Ishikawa (cell line): Measurements from ENCODE around the gene HEBP1.

ENCODE experiments used
- CEBPB ChIP-seq: IDR thresholded peaks from 2 replicates; pipeline ENCODE4 v1.6.1; 2012
- CREB1 ChIP-seq: IDR thresholded peaks from 2 replicates; pipeline ENCODE4 v1.6.1; 2012; ENCODE audit warnings: low read depth
- EGR1 ChIP-seq: IDR thresholded peaks from 2 replicates; pipeline ENCODE4 v1.6.1; 2012
- EP300 ChIP-seq: IDR thresholded peaks from 2 replicates; pipeline ENCODE4 v1.6.1; 2012; ENCODE audit warnings: borderline replicate concordance
- FOXM1 ChIP-seq: IDR thresholded peaks from 2 replicates; pipeline ENCODE4 v1.6.1; 2012; ENCODE audit warnings: low read depth, borderline replicate concordance
- MAX ChIP-seq: IDR thresholded peaks from 2 replicates; pipeline ENCODE4 v1.6.1; 2012
- NFIC ChIP-seq: IDR thresholded peaks from 2 replicates; pipeline ENCODE4 v1.6.1; 2012
- RAD21 ChIP-seq: IDR thresholded peaks from 2 replicates; pipeline ENCODE4 v1.6.1; 2012; ENCODE audit warnings: low read depth
- TAF1 ChIP-seq: IDR thresholded peaks from 2 replicates; pipeline ENCODE4 v1.6.1; 2012; ENCODE audit warnings: low read depth, mild to moderate bottlenecking
- TCF12 ChIP-seq: IDR thresholded peaks from 2 replicates; pipeline ENCODE4 v1.6.1; 2012; ENCODE audit warnings: low read depth
- TEAD4 ChIP-seq: IDR thresholded peaks from 2 replicates; pipeline ENCODE4 v1.6.1; 2012
- YY1 ChIP-seq: IDR thresholded peaks from 2 replicates; pipeline ENCODE4 v1.6.1; 2012; ENCODE audit warnings: low read depth
- ZBTB7A ChIP-seq: IDR thresholded peaks from 2 replicates; pipeline ENCODE4 v1.6.1; 2012; ENCODE audit warnings: low read depth
- TF ChIP-seq, protein P1 (sequence below): IDR thresholded peaks from 2 replicates; pipeline ENCODE4 v1.6.1; 2012
- TF ChIP-seq, protein P2 (sequence below): IDR thresholded peaks from 2 replicates; pipeline ENCODE4 v1.6.1; 2012; ENCODE audit warnings: low read depth, mild to moderate bottlenecking

The HEBP1 gene

GRCh38 chr12:12964255-12964654 is 35.8 kb downstream of the HEBP1 start:
- TF ChIP-seq RAD21 (no peak), MAX (no peak), ZBTB7A (no peak), TEAD4 (no peak), TCF12 (no peak), CEBPB (no peak), TAF1 (no peak), FOXM1 (no peak), NFIC (no peak), CREB1 (no peak), YY1 (no peak), EP300 (no peak)
- TF ChIP-seq, protein P1, sequence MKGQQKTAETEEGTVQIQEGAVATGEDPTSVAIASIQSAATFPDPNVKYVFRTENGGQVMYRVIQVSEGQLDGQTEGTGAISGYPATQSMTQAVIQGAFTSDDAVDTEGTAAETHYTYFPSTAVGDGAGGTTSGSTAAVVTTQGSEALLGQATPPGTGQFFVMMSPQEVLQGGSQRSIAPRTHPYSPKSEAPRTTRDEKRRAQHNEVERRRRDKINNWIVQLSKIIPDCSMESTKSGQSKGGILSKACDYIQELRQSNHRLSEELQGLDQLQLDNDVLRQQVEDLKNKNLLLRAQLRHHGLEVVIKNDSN, result no peak
- TF ChIP-seq, protein P2, sequence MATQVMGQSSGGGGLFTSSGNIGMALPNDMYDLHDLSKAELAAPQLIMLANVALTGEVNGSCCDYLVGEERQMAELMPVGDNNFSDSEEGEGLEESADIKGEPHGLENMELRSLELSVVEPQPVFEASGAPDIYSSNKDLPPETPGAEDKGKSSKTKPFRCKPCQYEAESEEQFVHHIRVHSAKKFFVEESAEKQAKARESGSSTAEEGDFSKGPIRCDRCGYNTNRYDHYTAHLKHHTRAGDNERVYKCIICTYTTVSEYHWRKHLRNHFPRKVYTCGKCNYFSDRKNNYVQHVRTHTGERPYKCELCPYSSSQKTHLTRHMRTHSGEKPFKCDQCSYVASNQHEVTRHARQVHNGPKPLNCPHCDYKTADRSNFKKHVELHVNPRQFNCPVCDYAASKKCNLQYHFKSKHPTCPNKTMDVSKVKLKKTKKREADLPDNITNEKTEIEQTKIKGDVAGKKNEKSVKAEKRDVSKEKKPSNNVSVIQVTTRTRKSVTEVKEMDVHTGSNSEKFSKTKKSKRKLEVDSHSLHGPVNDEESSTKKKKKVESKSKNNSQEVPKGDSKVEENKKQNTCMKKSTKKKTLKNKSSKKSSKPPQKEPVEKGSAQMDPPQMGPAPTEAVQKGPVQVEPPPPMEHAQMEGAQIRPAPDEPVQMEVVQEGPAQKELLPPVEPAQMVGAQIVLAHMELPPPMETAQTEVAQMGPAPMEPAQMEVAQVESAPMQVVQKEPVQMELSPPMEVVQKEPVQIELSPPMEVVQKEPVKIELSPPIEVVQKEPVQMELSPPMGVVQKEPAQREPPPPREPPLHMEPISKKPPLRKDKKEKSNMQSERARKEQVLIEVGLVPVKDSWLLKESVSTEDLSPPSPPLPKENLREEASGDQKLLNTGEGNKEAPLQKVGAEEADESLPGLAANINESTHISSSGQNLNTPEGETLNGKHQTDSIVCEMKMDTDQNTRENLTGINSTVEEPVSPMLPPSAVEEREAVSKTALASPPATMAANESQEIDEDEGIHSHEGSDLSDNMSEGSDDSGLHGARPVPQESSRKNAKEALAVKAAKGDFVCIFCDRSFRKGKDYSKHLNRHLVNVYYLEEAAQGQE, result no peak

- no peak for TF ChIP-seq CEBPB
- no peak for TF ChIP-seq TEAD4
- TF ChIP-seq RAD21, result no peak
- no peak for TF ChIP-seq MAX
- no peak for TF ChIP-seq NFIC
- no peak for TF ChIP-seq FOXM1
- TF ChIP-seq, protein P1, result no peak
- no peak for TF ChIP-seq YY1
- TF ChIP-seq TAF1, result no peak
- TF ChIP-seq EP300, result no peak
- TF ChIP-seq CREB1, result no peak
- no peak for TF ChIP-seq ZBTB7A
- TF ChIP-seq, protein P2, result no peak
Measured at GRCh38 chr12:12960639-12961209, 39.3 kb downstream of the HEBP1 start.

DNA sequence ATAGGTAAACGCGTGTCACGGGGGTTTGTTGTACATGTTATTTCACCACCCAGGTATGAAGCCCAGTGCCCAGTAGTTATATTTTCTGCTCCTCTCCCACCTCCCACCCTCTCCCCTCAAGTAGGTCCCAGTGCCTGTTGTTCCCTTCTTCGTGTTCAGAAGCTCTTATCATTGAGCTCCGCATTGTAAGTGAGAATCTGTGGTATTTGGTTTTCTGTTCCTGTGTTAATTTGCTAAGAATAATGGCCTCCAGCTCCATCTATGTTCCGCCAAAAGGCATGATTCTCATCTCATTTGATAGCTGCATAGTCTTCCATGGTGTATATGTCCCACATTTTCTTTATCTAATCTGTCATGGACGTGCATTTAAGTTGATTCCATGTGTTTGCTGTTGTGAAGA is 41.2 kb downstream of the HEBP1 start:
- no peak for TF ChIP-seq TAF1
- TF ChIP-seq FOXM1, result no peak
- no peak for TF ChIP-seq RAD21
- no peak for TF ChIP-seq MAX
- TF ChIP-seq, protein P2, result no peak
- TF ChIP-seq CEBPB, result no peak
- no peak for TF ChIP-seq TCF12
- no peak for TF ChIP-seq EGR1
- TF ChIP-seq TEAD4, result no peak
- TF ChIP-seq YY1, result no peak
- TF ChIP-seq CREB1, result no peak
- no peak for TF ChIP-seq NFIC
- TF ChIP-seq EP300, result no peak
- TF ChIP-seq, protein P1, result no peak
- no peak for TF ChIP-seq ZBTB7A
